HepG2 (cell line): ENCODE measurements around the gene FBXO4. TPM values are rescaled to one million over a fixed set of nuclear protein-coding genes. Genes with fewer than 3 reads are reported as not detected.

Experiments used
- ATAC-seq: fragments of 200-7000 bp; cut with Tn5 transposase; 3 replicates; pipeline ENCODE4 v1.9.1; 2020; ENCODE audit warnings: mild to moderate bottlenecking, moderate library complexity
- BruUV-seq: library from RNA; stranded (reverse); fragments of 400-500 nt; replicated peaks from 2 replicates; lab custom pipeline; 2021; lab: Mats Ljungman, UMichigan
- CTCF ChIA-PET: fragments of 300-600 bp; formaldehyde crosslinking; extraction: SDS; loops from one replicate; lab custom pipeline; 2021; ENCODE audit warnings: low total read pairs, inconsistent platforms, low intra/inter-chr PET ratio; lab: Yijun Ruan, JAX
- POLR2A ChIA-PET: fragments of 350-600 bp; sonication (Branson Sonifier 250); formaldehyde crosslinking; loops from one replicate; lab custom pipeline; 2020; ENCODE audit warnings: antibody characterized with exemption, inconsistent platforms; lab: Yijun Ruan, JAX
- DNase-seq: peaks from one replicate; pipeline ENCODE4 v3.0.0-alpha.2; 2015; ENCODE audit warnings: low spot score
- FAIRE-seq: peaks from 3 replicates; lab custom pipeline; 2011; peaks lifted over from hg19 to GRCh38; lab: Jason Lieb, UNC
- H2AFZ ChIP-seq: one replicate; pipeline ENCODE4 v1.6.1; 2011; ENCODE audit warnings: low read length, inconsistent platforms
- H3K27ac ChIP-seq: fragments of 300-600 bp; 3 replicates; pipeline ENCODE4 v1.8.0; 2011; ENCODE audit warnings: mixed run types, mild to moderate bottlenecking, mixed read lengths, low read length, inconsistent platforms; ENCODE audit not compliant: insufficient read depth; ENCODE audit errors: extremely low read length
- H3K27me3 ChIP-seq, 2 experiments: fragments of 200-600 bp in 1 of 2; 2 replicates in 1 of 2; 3 replicates in 1 of 2; pipeline versions ENCODE4 v1.6.0 to v1.8.0; 2011; ENCODE audit warnings: low read length in 2 of 2, mild to moderate bottlenecking in 2 of 2, moderate library complexity in 2 of 2, inconsistent platforms in 1 of 2; ENCODE audit not compliant: insufficient read depth in 2 of 2, control insufficient read depth in 1 of 2
- H3K36me3 ChIP-seq, 2 experiments: fragments of 200-600 bp in 1 of 2; replicated peaks in 1 of 2; 2 replicates in 1 of 2; 3 replicates in 1 of 2; pipeline versions ENCODE4 v1.5.1 to v1.8.0; 2011; ENCODE audit warnings: low read length in 2 of 2, inconsistent platforms in 1 of 2; ENCODE audit not compliant: insufficient read depth in 2 of 2, control insufficient read depth in 1 of 2
- H3K4me1 ChIP-seq: 2 replicates; pipeline ENCODE4 v1.5.1; 2012; ENCODE audit warnings: low read length, inconsistent platforms; ENCODE audit not compliant: insufficient read depth
- H3K4me2 ChIP-seq: 2 replicates; pipeline ENCODE4 v1.6.0; 2011; ENCODE audit warnings: low read depth, low read length, inconsistent platforms
- H3K4me3 ChIP-seq, 3 experiments: fragments of 200-600 bp in 1 of 3; sonication (generic), shearing (Covaris generic) in 1 of 3; replicated peaks in 1 of 3; 2 replicates each; pipeline ENCODE4 v1.5.1; 2011 to 2016; ENCODE audit warnings: low read length in 3 of 3, inconsistent platforms in 2 of 3, low read depth in 2 of 3, mild to moderate bottlenecking in 2 of 3, control low read depth in 1 of 3, mixed read lengths in 1 of 3; ENCODE audit not compliant: insufficient read depth in 1 of 3
- H3K79me2 ChIP-seq: one replicate; pipeline ENCODE4 v1.6.1; 2011; ENCODE audit warnings: low read length, inconsistent platforms; ENCODE audit not compliant: insufficient read depth
- H3K9ac ChIP-seq: 2 replicates; pipeline ENCODE4 v1.6.0; 2011; ENCODE audit warnings: mild to moderate bottlenecking, low read depth, low read length, inconsistent platforms; ENCODE audit not compliant: insufficient read depth
- H3K9me3 ChIP-seq: 2 replicates; pipeline ENCODE4 v1.5.1; 2012; ENCODE audit warnings: mild to moderate bottlenecking, low read length
- H4K20me1 ChIP-seq: 2 replicates; pipeline ENCODE4 v1.6.0; 2011; ENCODE audit warnings: inconsistent platforms, mild to moderate bottlenecking, low read length, moderate library complexity; ENCODE audit not compliant: insufficient read depth
- ELK4 ChIP-seq: sonication (generic); formaldehyde crosslinking; IDR thresholded peaks from 2 replicates; pipeline ENCODE4 v1.9.0; 2021; ENCODE audit warnings: missing genetic modification reagents, borderline replicate concordance
- KDM1A ChIP-seq: IDR thresholded peaks from 2 replicates; pipeline ENCODE4 v1.6.1; 2016; ENCODE audit warnings: missing compliant biosample characterization
- REPIN1 ChIP-seq: sonication (generic); formaldehyde crosslinking; IDR thresholded peaks from 2 replicates; pipeline ENCODE4 v1.8.0; 2022; ENCODE audit warnings: missing genetic modification reagents, low read depth, mild to moderate bottlenecking, borderline replicate concordance
- TRAFD1 ChIP-seq: sonication (generic); formaldehyde crosslinking; IDR thresholded peaks from 2 replicates; pipeline ENCODE4 v1.5.1; 2020; ENCODE audit warnings: missing genetic modification reagents, mild to moderate bottlenecking, borderline replicate concordance
- ZNF317 ChIP-seq: sonication (generic); formaldehyde crosslinking; IDR thresholded peaks from 2 replicates; pipeline ENCODE4 v1.5.0; 2020; ENCODE audit warnings: mild to moderate bottlenecking, missing genetic modification reagents
- ZNF333 ChIP-seq: sonication (generic); formaldehyde crosslinking; IDR thresholded peaks from 2 replicates; pipeline ENCODE4 v1.4.0; 2020; ENCODE audit warnings: mild to moderate bottlenecking, missing genetic modification reagents, borderline replicate concordance
- ZNF580 ChIP-seq: IDR thresholded peaks from 2 replicates; pipeline ENCODE4 v1.6.1; 2016; ENCODE audit warnings: low read depth, borderline replicate concordance
- WGBS: methylation state at CpG from one replicate; pipeline ENCODE4 v1.1.6; 2017; ENCODE audit warnings: low lambda C conversion rate; 5-methylcytosine and 5-hydroxymethylcytosine counted together
- in situ Hi-C: cut with HindIII; loops from 2 replicates; pipeline ENCODE4 v1.10.0; 2017; ENCODE audit warnings: low pct_unique_long_range_greater_than_20kb; ENCODE audit not compliant: extremely low pct_ligation_motif_present
- intact Hi-C: fragments of 100-400 bp; cut with micrococcal nuclease; formaldehyde crosslinking; loops from one replicate; pipeline ENCODE4 v1.10.0; 2022; ENCODE audit not compliant: unreplicated experiment
- polyA plus RNA-seq, 8 experiments: library from polyadenylated mRNA; depleted of rRNA in 3 of 8; stranded (reverse) in 7 of 8; unstranded in 1 of 8; fragments of >200 nt; fragmentation: Illumina TruSeq in 4 of 8; extraction: Trizol in 4 of 8; gene quantifications; 2 replicates each; pipeline versions ENCODE4 v1.2.1 to v1.2.3, GENCODE V29; 2011 to 2016; ENCODE audit warnings: low read depth in 4 of 8, missing spikeins in 1 of 8, mixed read lengths in 1 of 8; ENCODE audit not compliant: insufficient read depth in 1 of 8
- total RNA-seq, 5 experiments: library from RNA; depleted of rRNA; stranded (reverse); fragments of >200 nt; fragmentation: Illumina TruSeq; extraction: Trizol; gene quantifications; 2 replicates each; pipeline ENCODE4 v1.2.3, GENCODE V29; 2016; ENCODE audit warnings: low read depth in 1 of 5

The FBXO4 gene
- total and polyA plus RNA-seq, 2 of the 13 experiments (the other 11 are each of a cell fraction or from before 2014, with no cell fraction given), result 5.2 to 16.4 TPM

GRCh38 chr5:41973087-41973486 is 48.0 kb downstream of the FBXO4 start:
- ChIA-PET POLR2A (no interaction called here), CTCF (no interaction called here)
- Histone ChIP-seq H3K9me3 (no peaks in the 10 kb centered on the region), H3K4me1 (no peaks in the 10 kb centered on the region), H3K36me3 (no peaks in the 10 kb centered on the region), H3K4me2 (no peak overlapping the region), H3K27ac (no peak overlapping the region), H4K20me1 (no peaks in the 10 kb centered on the region), H3K9ac (no peak overlapping the region), H2AFZ (no peak overlapping the region), H3K27me3 (no peaks in the 10 kb centered on the region; a peak in 1 of 5 replicates), H3K4me3 (no peak overlapping the region), H3K79me2 (no peaks in the 10 kb centered on the region)
- FAIRE-seq (no peak), DNase-seq (no peak), ATAC-seq (no peak)
- intact Hi-C loops, result no loop called here
- no TSS peak for BruUV-seq
- TF ChIP-seq ZNF317 (CRISPR knock-in tag), result no peak
- TF ChIP-seq ELK4 (CRISPR knock-in tag), result no peak
- TF ChIP-seq KDM1A (CRISPR knock-in tag), result no peak
- no peak for TF ChIP-seq TRAFD1 (CRISPR knock-in tag)
- in situ Hi-C loops, result no loop called here
- WGBS, result 81% methylated on average over 3 of the region's 3 CpGs

GRCh38 chr5:41973887-41974286 is 48.8 kb downstream of the FBXO4 start:
- WGBS, result 2% methylated on average over 2 of the region's 2 CpGs
- in situ Hi-C loops (no loop called here), intact Hi-C loops (no loop called here)
- FAIRE-seq, result no peak
- Histone ChIP-seq H3K4me3 (no peak overlapping the region), H3K4me2 (no peak overlapping the region), H3K9me3 (no peaks in the 10 kb centered on the region), H3K9ac (no peak overlapping the region), H3K79me2 (no peaks in the 10 kb centered on the region), H3K27ac (no peak overlapping the region), H3K27me3 (no peaks in the 10 kb centered on the region; a peak in 1 of 5 replicates), H3K4me1 (no peaks in the 10 kb centered on the region), H3K36me3 (no peaks in the 10 kb centered on the region), H2AFZ (no peak overlapping the region)
- BruUV-seq, result no TSS peak
- ChIA-PET CTCF (no interaction called here), POLR2A (no interaction called here)
- no peak for DNase-seq
- ATAC-seq, result no peak
- TF ChIP-seq REPIN1 (CRISPR knock-in tag) (no peak), ZNF333 (CRISPR knock-in tag) (no peak), ZNF580 (CRISPR knock-in tag) (no peak)
- TF ChIP-seq, all 625 proteins: peak for 0
- no peaks in the 10 kb centered on the region for H4K20me1 ChIP-seq
